Lower leg skin (tissue), 4 donors: ENCODE measurements around the gene TRPM8. TPM values are rescaled to one million over a fixed set of nuclear protein-coding genes. Genes with fewer than 3 reads are reported as not detected.

Experiments
- DNase-seq, 2 donors: peaks; one replicate each; pipeline ENCODE4 v3.0.0-alpha.2; 2019; ENCODE audit warnings: low spot score in 2 of 2
- H3K4me3 ChIP-seq: fragments of 200-600 bp; sonication (generic); 2 replicates; pipeline ENCODE4 v1.5.1; 2017; ENCODE audit warnings: mild to moderate bottlenecking, low read depth; ENCODE audit not compliant: poor library complexity, severe bottlenecking
- CTCF ChIP-seq, 3 donors: fragments of 450-650 bp; IDR thresholded peaks; one replicate each; pipeline ENCODE4 v1.5.1; 2016; ENCODE audit warnings: antibody characterized with exemption in 3 of 3, mild to moderate bottlenecking in 3 of 3, moderate library complexity in 2 of 3
- POLR2A ChIP-seq, 2 donors: fragments of 450-650 bp; IDR thresholded peaks; one replicate each; pipeline ENCODE4 v1.6.1; 2016 to 2017; ENCODE audit warnings: antibody characterized with exemption in 2 of 2, mild to moderate bottlenecking in 1 of 2, moderate library complexity in 1 of 2
- WGBS, 2 donors: methylation state at CpG; one replicate each; pipeline ENCODE4 v1.1.5; 2018; 5-methylcytosine and 5-hydroxymethylcytosine counted together
- intact Hi-C: fragments of 100-400 bp; cut with DNase I; formaldehyde crosslinking; loops from one replicate; pipeline ENCODE4 v1.15.0; 2023; ENCODE audit warnings: low total_unique reads
- total RNA-seq, 4 donors: library from RNA; depleted of rRNA; stranded (reverse); fragments of >200 nt; gene quantifications; one replicate each; pipeline ENCODE4 v1.1.0, GENCODE V29; 2016

Gene TRPM8
- total RNA-seq, 4 donors from 2014 or later: 0.46 TPM; not detected in 2

GRCh38 chr2:233997707-233998106 lies 80.5 kb downstream of the TRPM8 start:
- intact Hi-C loops: no loop called here
- TF ChIP-seq CTCF (IDR thresholded peaks at IDR 0.05) (no peak), POLR2A (IDR thresholded peaks at IDR 0.05) (no peak)
- DNase-seq: no peak
- 86 to 94% methylated on average over 1 of the region's 1 CpG for WGBS, 2 donors
- H3K4me3 ChIP-seq: no peak overlapping the region

- WGBS, 2 donors: 90 to 91% methylated on average over 10 of the region's 10 CpGs
- intact Hi-C loops: no loop called here
- no peak for DNase-seq
These were observed 82.0 kb downstream of the TRPM8 start for GRCh38 chr2:233999182-233999581.

GRCh38 chr2:234001380-234002160 lies 84.4 kb downstream of the TRPM8 start:
- TF ChIP-seq CTCF (IDR thresholded peaks at IDR 0.05) (no peak), POLR2A (IDR thresholded peaks at IDR 0.05) (no peak)
- intact Hi-C loops: no loop called here
- 86 to 90% methylated on average over 8 of the region's 8 CpGs for WGBS, 2 donors
- DNase-seq: peak in 1 of 2 donors; percentile 46
- H3K4me3 ChIP-seq: no peak overlapping the region

More at GRCh38 chr2:233999182-233999581, 82.0 kb downstream of the TRPM8 start:
- TF ChIP-seq POLR2A (IDR thresholded peaks at IDR 0.05) (no peak), CTCF (IDR thresholded peaks at IDR 0.05) (no peak)
- H3K4me3 ChIP-seq: no peak overlapping the region

- no peak for DNase-seq
- no peak overlapping the region for H3K4me3 ChIP-seq
- 89 to 91% methylated on average over 4 of the region's 4 CpGs for WGBS, 2 donors
- intact Hi-C loops: no loop called here
- TF ChIP-seq POLR2A (IDR thresholded peaks at IDR 0.05) (no peak), CTCF (IDR thresholded peaks at IDR 0.05) (no peak)
These were observed 85.1 kb downstream of the TRPM8 start for GRCh38 chr2:234002281-234002680.

- DNase-seq: no peak
- intact Hi-C loops: no loop called here
- TF ChIP-seq CTCF (IDR thresholded peaks at IDR 0.05) (no peak), POLR2A (IDR thresholded peaks at IDR 0.05) (no peak)
- no peak overlapping the region for H3K4me3 ChIP-seq
- WGBS, 2 donors: 17 to 22% methylated on average over 8 of the region's 8 CpGs
These were observed 86.9 kb downstream of the TRPM8 start for GRCh38 chr2:234003972-234004617.
